ENCODE data around the gene TTLL1.

- peak; percentile 25 for TF ChIP-seq CTCF (IDR thresholded peaks at IDR 0.05; ENCODE audit: low read depth, low read length, missing input control)
- TF ChIP-seq GABPA (IDR thresholded peaks at IDR 0.05 in 1 of 2, conservative IDR thresholded peaks at IDR 0.05 in 1 of 2), result no peak
Measured at GRCh38 chr22:43060183-43060582, 29.0 kb downstream of the TTLL1 start.

All from liver (tissue), 3 donors.